ENCODE data around the gene IFNL2.

IFNL2 gene

GRCh38 chr19:39237200-39238184 lies 30.7 kb upstream of the IFNL2 start:
- H4K20me1 ChIP-seq (ENCODE audit: insufficient read depth, low read length, poor library complexity, severe bottlenecking) = no peaks in the 10 kb centered on the region
- peak overlapping the region; percentile 74 for H3K4me3 ChIP-seq (ENCODE audit: low read length, poor library complexity, severe bottlenecking)
- no peaks in the 10 kb centered on the region for H3K36me3 ChIP-seq (ENCODE audit: insufficient read depth, low read length)
- H3K4me1 ChIP-seq (ENCODE audit: insufficient read depth, low read length, poor library complexity, severe bottlenecking) = peaks cover 56% of the 10 kb centered on the region
- H2AFZ ChIP-seq (ENCODE audit: low read length) = peak overlapping the region; percentile 82
- TF ChIP-seq EZH2phosphoT487 (IDR thresholded peaks at IDR 0.05; ENCODE audit: borderline replicate concordance) (no peak), CTCF (conservative IDR thresholded peaks at IDR 0.05; ENCODE audit: low read length) (no peak)
- H3K9ac ChIP-seq (ENCODE audit: low read depth, low read length, poor library complexity, severe bottlenecking) = peak overlapping the region; percentile 71
- peak overlapping the region; percentile 82 for H3K4me2 ChIP-seq (ENCODE audit: low read depth, low read length, poor library complexity, severe bottlenecking)
- no peaks in the 10 kb centered on the region for H3K27me3 ChIP-seq (ENCODE audit: insufficient read depth, low read length, poor library complexity, severe bottlenecking)
- no peaks in the 10 kb centered on the region; the same call in 1 of the 2 replicates for H3F3A ChIP-seq (ENCODE audit: low read depth)
- no peaks in the 10 kb centered on the region for H3K79me2 ChIP-seq (ENCODE audit: insufficient read depth, low read length)
- H3K9me2 ChIP-seq (replicated peaks; ENCODE audit: low read depth, low read length) = no peaks in the 10 kb centered on the region
- no peaks in the 10 kb centered on the region for H3K9me3 ChIP-seq (ENCODE audit: insufficient read depth, low read depth, low read length)

GRCh38 chr19:39238209-39238608 lies 30.0 kb upstream of the IFNL2 start:
- TF ChIP-seq CTCF (conservative IDR thresholded peaks at IDR 0.05; ENCODE audit: low read length) (no peak), EZH2phosphoT487 (IDR thresholded peaks at IDR 0.05; ENCODE audit: borderline replicate concordance) (no peak)
- Histone ChIP-seq H3K9ac (ENCODE audit: low read depth, low read length, poor library complexity, severe bottlenecking) (peak overlapping the region; percentile 71), H3K4me2 (ENCODE audit: low read depth, low read length, poor library complexity, severe bottlenecking) (peak overlapping the region; percentile 82), H3K79me2 (ENCODE audit: insufficient read depth, low read length) (no peaks in the 10 kb centered on the region), H2AFZ (ENCODE audit: low read length) (no peak overlapping the region), H4K20me1 (ENCODE audit: insufficient read depth, low read length, poor library complexity, severe bottlenecking) (no peaks in the 10 kb centered on the region), H3K4me3 (ENCODE audit: low read length, poor library complexity, severe bottlenecking) (peak overlapping the region; percentile 74), H3K9me2 (replicated peaks; ENCODE audit: low read depth, low read length) (no peaks in the 10 kb centered on the region), H3K27me3 (ENCODE audit: insufficient read depth, low read length, poor library complexity, severe bottlenecking) (no peaks in the 10 kb centered on the region), H3K36me3 (ENCODE audit: insufficient read depth, low read length) (no peaks in the 10 kb centered on the region), H3K4me1 (ENCODE audit: insufficient read depth, low read length, poor library complexity, severe bottlenecking) (peaks cover 56% of the 10 kb centered on the region), H3F3A (ENCODE audit: low read depth) (no peaks in the 10 kb centered on the region; the same call in 1 of the 2 replicates), H3K9me3 (ENCODE audit: insufficient read depth, low read depth, low read length) (no peaks in the 10 kb centered on the region)

GRCh38 chr19:39238944-39239343 lies 29.3 kb upstream of the IFNL2 start:
- Histone ChIP-seq H3K9ac (ENCODE audit: low read depth, low read length, poor library complexity, severe bottlenecking) (peak overlapping the region; percentile 71), H3K4me1 (ENCODE audit: insufficient read depth, low read length, poor library complexity, severe bottlenecking) (peaks cover 56% of the 10 kb centered on the region), H3K79me2 (ENCODE audit: insufficient read depth, low read length) (no peaks in the 10 kb centered on the region), H3K4me3 (ENCODE audit: low read length, poor library complexity, severe bottlenecking) (no peak overlapping the region), H3K4me2 (ENCODE audit: low read depth, low read length, poor library complexity, severe bottlenecking) (peak overlapping the region; percentile 82), H3K9me2 (replicated peaks; ENCODE audit: low read depth, low read length) (no peaks in the 10 kb centered on the region), H3F3A (ENCODE audit: low read depth) (no peaks in the 10 kb centered on the region; the same call in 1 of the 2 replicates), H4K20me1 (ENCODE audit: insufficient read depth, low read length, poor library complexity, severe bottlenecking) (no peaks in the 10 kb centered on the region), H3K36me3 (ENCODE audit: insufficient read depth, low read length) (no peaks in the 10 kb centered on the region), H3K9me3 (ENCODE audit: insufficient read depth, low read depth, low read length) (no peaks in the 10 kb centered on the region), H2AFZ (ENCODE audit: low read length) (no peak overlapping the region), H3K27me3 (ENCODE audit: insufficient read depth, low read length, poor library complexity, severe bottlenecking) (no peaks in the 10 kb centered on the region)
- TF ChIP-seq CTCF (conservative IDR thresholded peaks at IDR 0.05; ENCODE audit: low read length) = no peak
- TF ChIP-seq EZH2phosphoT487 (IDR thresholded peaks at IDR 0.05; ENCODE audit: borderline replicate concordance) = no peak
